VCaP (cell line): Measurements from ENCODE around the gene LRRTM1.

Experiments
- H3K27ac ChIP-seq: fragments of 450-650 bp; 2 replicates; pipeline ENCODE4 v1.5.1; 2017
- TF ChIP-seq, protein P1 (sequence below): fragments of 450-650 bp; conservative IDR thresholded peaks from 2 replicates; pipeline ENCODE4 v1.5.1; 2017; ENCODE audit warnings: mild to moderate bottlenecking, moderate library complexity

The LRRTM1 gene, protein sequence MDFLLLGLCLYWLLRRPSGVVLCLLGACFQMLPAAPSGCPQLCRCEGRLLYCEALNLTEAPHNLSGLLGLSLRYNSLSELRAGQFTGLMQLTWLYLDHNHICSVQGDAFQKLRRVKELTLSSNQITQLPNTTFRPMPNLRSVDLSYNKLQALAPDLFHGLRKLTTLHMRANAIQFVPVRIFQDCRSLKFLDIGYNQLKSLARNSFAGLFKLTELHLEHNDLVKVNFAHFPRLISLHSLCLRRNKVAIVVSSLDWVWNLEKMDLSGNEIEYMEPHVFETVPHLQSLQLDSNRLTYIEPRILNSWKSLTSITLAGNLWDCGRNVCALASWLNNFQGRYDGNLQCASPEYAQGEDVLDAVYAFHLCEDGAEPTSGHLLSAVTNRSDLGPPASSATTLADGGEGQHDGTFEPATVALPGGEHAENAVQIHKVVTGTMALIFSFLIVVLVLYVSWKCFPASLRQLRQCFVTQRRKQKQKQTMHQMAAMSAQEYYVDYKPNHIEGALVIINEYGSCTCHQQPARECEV

DNA sequence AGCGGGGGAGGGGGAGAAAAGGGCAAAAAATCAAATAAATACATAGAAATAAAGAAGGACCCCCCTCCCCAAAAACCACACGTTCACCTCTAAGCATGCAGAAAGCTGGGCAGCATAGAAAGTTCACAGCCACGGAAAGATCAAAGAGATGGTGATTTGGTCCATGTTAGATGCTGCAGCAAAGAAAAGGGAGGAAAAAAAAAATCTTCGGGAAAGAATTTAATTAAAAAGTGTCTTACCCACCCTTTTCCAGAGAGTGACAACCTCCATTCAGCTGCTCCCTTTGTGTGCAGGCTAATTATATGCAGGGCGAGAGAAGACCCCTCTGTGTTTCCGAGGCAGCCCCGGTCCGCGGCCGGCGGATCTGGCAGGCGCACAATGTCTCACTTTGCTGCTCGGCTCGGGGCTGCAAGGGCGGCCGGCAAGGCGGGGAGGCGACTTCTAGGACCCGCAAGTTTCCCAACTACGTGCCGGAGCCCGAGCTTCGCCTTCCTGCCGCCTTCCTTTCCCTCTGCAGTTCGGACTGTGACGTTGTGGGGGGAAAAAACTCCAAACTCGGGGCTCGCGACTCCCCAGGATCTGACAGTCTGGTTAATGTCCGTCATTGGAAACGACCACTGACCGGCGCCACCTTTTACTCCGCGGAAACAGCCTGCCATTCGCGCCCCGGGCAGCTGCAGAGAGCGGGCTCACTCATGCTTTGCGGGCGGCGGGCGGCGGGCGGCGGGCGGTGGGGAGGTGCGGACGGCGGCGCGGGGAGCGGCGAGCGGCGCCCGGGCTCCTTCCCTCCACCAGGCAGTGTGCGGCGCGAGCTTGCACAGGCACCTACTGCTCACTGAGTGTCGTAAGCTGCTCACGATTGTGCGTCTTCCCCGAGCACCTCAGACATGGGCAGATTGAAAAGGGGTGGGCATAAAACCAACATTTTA lies at the start of gene LRRTM1:
LRRTM1 (minus strand) TSS at position 844 of the 929 bp plus-strand sequence. CDS start 933 bp downstream, outside the sequence.
- TF ChIP-seq, protein P1, sequence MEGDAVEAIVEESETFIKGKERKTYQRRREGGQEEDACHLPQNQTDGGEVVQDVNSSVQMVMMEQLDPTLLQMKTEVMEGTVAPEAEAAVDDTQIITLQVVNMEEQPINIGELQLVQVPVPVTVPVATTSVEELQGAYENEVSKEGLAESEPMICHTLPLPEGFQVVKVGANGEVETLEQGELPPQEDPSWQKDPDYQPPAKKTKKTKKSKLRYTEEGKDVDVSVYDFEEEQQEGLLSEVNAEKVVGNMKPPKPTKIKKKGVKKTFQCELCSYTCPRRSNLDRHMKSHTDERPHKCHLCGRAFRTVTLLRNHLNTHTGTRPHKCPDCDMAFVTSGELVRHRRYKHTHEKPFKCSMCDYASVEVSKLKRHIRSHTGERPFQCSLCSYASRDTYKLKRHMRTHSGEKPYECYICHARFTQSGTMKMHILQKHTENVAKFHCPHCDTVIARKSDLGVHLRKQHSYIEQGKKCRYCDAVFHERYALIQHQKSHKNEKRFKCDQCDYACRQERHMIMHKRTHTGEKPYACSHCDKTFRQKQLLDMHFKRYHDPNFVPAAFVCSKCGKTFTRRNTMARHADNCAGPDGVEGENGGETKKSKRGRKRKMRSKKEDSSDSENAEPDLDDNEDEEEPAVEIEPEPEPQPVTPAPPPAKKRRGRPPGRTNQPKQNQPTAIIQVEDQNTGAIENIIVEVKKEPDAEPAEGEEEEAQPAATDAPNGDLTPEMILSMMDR = no peak
- H3K27ac ChIP-seq = no peak within 1 kb of the TSS

DNA sequence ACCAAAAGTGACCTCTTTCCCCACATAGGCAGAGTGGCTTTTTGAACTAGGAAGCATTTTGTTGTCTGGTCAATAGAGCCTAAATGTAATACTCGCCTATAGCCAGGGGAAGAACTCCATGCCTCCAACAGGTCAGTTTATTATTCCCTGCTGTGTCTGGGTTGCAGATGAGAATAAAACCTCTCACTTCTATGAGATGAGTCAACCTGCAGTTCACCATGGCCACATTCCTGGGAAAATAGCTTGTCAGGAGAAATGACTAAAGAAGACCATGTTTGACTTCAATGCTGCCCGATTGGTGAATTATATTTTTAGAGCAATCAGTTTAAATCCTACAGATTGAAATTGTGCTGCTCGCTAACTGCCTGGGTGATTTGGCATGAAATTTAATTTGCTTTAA lies 46.7 kb upstream of the LRRTM1 start:
- no peak overlapping the region for H3K27ac ChIP-seq
- TF ChIP-seq, protein P1 = no peak

DNA sequence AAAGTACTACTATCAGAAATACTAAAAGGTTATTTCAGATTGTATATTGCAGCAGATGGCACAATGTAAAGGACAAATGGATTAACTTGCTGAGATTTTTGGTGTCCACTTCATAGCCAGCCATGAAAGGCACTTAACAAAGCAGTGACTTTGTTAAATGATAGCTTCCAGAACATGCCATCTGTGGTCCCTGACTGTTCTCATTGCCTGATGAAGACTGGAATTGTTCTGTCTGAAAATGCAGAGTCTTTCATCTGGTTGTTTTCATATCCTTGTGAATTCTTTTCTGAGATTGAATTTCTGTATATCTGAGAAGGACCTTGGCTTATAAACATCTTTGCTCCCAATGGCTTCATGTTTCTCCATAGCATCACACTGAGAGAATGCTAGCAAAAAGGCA lies 44.4 kb upstream of the LRRTM1 start:
- H3K27ac ChIP-seq = no peak overlapping the region
- TF ChIP-seq, protein P1 = no peak

DNA sequence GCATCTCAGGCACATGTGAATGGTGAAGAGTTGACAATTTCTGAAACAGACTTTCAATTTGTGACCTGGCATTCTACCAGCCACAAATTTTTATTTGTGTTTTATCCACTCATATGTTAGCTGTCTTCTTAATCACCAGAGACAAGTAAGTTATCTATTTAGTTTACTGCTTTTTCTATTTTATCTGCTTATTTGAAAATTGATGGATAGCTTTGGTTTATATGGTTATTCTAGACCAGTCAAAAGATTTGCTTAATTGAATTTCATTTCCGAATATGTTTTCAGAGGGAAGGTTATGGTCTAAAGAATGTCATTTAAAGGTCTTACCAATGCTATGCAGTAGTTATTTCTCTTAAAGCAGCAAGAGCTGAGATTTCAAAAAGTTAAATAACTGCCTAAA lies 43.5 kb upstream of the LRRTM1 start:
- TF ChIP-seq, protein P1 = no peak
- H3K27ac ChIP-seq = no peak overlapping the region

DNA sequence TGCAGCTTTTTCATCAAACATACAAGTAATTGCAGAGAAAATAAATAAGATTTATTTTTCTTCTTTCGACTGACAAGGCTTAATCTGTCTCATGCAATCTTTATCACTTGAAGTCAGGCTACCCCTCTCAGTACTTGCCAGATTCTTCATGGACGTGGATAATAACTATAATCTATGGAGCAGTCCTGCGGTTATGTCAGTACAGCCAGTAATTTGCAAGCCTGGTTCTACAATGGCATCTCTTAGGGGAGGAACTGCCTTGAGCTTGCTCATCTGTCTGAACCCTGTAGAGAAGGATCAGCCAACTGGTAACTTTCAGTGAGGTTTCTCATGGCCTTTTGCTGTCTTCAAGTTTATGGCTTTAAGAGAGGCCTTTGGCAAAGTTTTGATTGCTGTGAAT lies 35.5 kb upstream of the LRRTM1 start:
- TF ChIP-seq, protein P1 = no peak
- no peak overlapping the region for H3K27ac ChIP-seq

DNA sequence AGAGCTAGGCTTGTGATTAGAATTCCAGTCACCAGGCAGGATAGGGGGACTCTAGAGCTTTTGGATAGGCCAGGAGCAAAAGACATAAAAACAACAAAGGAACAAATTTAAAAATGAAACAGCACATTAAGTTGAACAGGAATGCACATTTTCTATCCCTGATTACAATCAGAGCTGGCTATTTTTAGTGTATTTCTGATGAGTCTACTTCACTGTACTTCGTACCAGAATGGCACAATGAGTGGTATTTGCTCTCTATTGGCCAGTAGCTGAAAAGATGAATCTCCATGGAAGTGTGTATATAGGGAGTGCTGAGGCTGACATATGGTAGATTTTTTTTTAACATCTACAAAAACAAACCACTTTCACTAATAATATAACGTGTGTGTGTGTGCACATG lies 34.2 kb upstream of the LRRTM1 start:
- TF ChIP-seq, protein P1 = no peak
- no peak overlapping the region for H3K27ac ChIP-seq

DNA sequence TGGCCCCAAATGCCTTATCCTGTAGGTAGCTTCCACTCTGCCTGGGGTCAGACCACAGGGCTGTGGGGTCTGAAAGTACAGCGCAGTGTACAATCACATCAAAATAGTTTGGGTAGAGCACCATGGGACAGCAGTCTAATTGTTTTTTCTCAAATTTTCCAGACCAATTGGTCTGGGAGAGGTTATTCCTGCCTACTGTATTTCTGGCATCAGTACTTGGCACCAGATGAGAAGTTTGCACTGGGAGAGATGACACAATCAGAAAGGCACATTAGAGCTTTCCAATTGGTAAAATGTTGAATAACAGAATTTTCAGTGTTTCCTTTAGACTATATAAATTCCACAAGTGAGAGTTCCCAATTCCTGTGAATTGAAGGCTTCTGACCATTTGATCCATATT lies 30.9 kb upstream of the LRRTM1 start:
- H3K27ac ChIP-seq = no peak overlapping the region
- TF ChIP-seq, protein P1 = no peak
